Osteocyte (in vitro differentiated cells): ENCODE results near the gene DLG2. TPM values are rescaled to one million over a fixed set of nuclear protein-coding genes. Genes with fewer than 3 reads are reported as not detected.

Experiments used
- DNase-seq: peaks from one replicate; pipeline ENCODE4 v3.0.0; 2021; ENCODE audit warnings: mixed read lengths; ENCODE audit not compliant: unreplicated experiment; ENCODE audit errors: extremely low spot score
- H3K27ac Mint-ChIP-seq: one replicate; pipeline ENCODE4 v1.8.0; 2021; ENCODE audit warnings: mild to moderate bottlenecking, mixed read lengths; ENCODE audit not compliant: unreplicated experiment
- H3K27me3 Mint-ChIP-seq: one replicate; pipeline ENCODE4 v1.8.0; 2021; ENCODE audit warnings: mixed read lengths; ENCODE audit not compliant: unreplicated experiment
- H3K36me3 Mint-ChIP-seq: one replicate; pipeline ENCODE4 v1.8.0; 2021; ENCODE audit warnings: mixed read lengths; ENCODE audit not compliant: unreplicated experiment
- H3K4me1 Mint-ChIP-seq: one replicate; pipeline ENCODE4 v1.8.0; 2021; ENCODE audit warnings: mixed read lengths; ENCODE audit not compliant: unreplicated experiment
- H3K4me3 Mint-ChIP-seq: one replicate; pipeline ENCODE4 v1.8.0; 2021; ENCODE audit warnings: mild to moderate bottlenecking, moderate library complexity, mixed read lengths; ENCODE audit not compliant: unreplicated experiment
- H3K9me3 Mint-ChIP-seq: one replicate; pipeline ENCODE4 v1.8.0; 2021; ENCODE audit warnings: mixed read lengths; ENCODE audit not compliant: unreplicated experiment
- total RNA-seq: library from RNA; stranded (reverse); gene quantifications from 2 replicates; pipeline ENCODE4 v1.2.1, GENCODE V29; 2021
- TF ChIP-seq, protein P1 (sequence below): fragments of 200-600 bp; sonication (generic); IDR thresholded peaks from 2 replicates; pipeline ENCODE4 v1.5.0; 2021; ENCODE audit warnings: antibody characterized with exemption, mild to moderate bottlenecking, moderate library complexity

The DLG2 gene
- total RNA-seq, 1 donor from 2014 or later: 2.1 TPM

DNA sequence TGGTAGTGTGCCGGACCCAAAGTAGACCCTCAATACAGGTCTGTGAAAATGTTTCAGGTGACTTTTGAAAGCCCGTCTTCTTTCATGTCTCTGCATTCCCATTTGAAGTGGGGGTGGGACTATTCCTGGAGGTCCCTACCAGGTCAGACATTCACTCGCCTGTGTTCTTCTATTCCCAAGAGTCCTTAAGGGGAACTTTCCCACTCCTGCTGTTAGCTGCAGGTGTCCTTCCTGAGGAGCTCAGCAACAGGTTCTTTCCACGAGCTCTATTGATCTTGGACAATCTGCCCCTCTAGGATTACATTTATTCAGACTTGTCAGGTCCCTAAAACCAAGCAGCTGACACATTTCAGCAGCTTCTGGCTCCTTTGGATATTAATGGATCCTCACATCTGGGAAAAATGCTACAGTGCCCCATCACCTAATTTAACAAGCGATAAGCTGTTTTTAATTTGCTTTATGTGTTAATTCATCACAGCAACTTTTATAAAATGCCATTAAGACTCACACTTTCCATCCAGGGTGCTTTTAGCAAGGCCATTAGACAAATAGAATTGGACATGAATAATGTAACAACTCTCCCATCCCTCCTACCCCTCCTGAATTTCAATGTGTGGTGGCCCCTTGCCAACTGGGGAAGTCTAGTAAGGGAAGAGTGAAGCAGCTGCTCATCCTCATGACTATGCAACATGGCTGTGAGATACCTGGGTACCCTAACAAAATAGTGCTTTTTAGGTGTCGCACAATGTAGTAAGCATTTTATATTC, 2081.5 kb downstream of the DLG2 start:
- Mint-ChIP-seq H3K27ac (no peak overlapping the region), H3K27me3 (peaks cover 2% of the 10 kb centered on the region), H3K9me3 (no peaks in the 10 kb centered on the region), H3K4me1 (no peaks in the 10 kb centered on the region), H3K4me3 (no peak overlapping the region), H3K36me3 (no peaks in the 10 kb centered on the region)
- TF ChIP-seq, protein P1, sequence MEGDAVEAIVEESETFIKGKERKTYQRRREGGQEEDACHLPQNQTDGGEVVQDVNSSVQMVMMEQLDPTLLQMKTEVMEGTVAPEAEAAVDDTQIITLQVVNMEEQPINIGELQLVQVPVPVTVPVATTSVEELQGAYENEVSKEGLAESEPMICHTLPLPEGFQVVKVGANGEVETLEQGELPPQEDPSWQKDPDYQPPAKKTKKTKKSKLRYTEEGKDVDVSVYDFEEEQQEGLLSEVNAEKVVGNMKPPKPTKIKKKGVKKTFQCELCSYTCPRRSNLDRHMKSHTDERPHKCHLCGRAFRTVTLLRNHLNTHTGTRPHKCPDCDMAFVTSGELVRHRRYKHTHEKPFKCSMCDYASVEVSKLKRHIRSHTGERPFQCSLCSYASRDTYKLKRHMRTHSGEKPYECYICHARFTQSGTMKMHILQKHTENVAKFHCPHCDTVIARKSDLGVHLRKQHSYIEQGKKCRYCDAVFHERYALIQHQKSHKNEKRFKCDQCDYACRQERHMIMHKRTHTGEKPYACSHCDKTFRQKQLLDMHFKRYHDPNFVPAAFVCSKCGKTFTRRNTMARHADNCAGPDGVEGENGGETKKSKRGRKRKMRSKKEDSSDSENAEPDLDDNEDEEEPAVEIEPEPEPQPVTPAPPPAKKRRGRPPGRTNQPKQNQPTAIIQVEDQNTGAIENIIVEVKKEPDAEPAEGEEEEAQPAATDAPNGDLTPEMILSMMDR: no peak
- no peak for DNase-seq

DNA sequence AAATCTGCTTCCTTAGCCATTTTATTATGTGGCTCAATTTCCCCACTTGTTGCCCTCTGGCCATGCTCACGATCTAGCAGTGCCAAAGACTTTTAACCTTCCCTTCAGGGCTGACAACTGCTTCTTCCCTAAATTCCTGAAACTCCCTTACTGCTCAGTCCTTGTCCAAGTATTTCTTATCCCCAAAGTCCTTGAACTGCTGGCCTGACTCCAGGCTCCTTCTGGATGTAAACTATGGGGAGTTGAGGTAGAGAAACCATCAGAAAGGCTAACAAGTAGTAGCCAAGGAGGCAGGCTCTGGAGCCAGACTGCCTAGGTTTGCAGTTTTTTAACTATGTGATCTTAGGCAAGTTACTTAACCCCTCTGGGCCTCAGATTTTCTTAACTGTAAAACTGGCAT, 2082.3 kb downstream of the DLG2 start:
- H3K36me3 Mint-ChIP-seq: no peaks in the 10 kb centered on the region
- H3K9me3 Mint-ChIP-seq: no peaks in the 10 kb centered on the region
- DNase-seq: no peak
- H3K4me3 Mint-ChIP-seq: no peak overlapping the region
- H3K27me3 Mint-ChIP-seq: peaks cover 2% of the 10 kb centered on the region
- TF ChIP-seq, protein P1: no peak
- H3K4me1 Mint-ChIP-seq: no peaks in the 10 kb centered on the region
- no peak overlapping the region for H3K27ac Mint-ChIP-seq

DNA sequence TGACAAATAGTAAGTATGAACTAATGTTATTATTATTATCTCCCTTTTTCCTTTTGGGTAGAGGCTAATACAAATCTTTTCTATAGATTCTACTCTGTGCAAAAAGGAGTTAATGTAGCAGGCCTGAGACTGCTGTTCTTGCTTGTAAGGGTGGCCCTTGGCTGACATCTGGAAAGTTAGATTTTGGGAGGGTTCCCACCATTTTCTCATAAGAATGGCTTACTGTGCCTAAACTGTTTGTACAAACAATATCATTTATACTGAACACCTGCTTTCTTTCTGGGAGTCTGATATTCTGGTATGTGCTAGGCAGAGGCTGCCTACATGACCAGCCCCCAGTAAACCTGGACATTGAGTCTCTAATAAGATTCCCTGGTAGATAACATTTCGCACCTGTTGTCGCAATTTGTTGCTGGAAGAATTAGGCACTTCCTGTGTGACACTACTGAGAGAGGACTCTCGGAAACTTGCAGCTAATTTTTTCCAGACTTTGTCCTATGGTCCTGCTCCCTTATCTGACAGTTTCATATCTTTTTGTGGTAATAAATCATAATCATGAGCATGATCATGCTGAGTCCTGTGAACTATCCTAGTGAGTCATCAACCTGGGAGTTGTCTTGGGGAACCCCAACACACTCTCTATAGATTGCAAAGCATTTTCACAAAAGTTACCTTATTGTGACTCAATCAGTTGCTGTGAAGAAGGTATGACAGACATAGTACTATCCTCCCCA, 2083.3 kb downstream of the DLG2 start:
- no peak overlapping the region for H3K27ac Mint-ChIP-seq
- peaks cover 2% of the 10 kb centered on the region for H3K27me3 Mint-ChIP-seq
- no peaks in the 10 kb centered on the region for H3K36me3 Mint-ChIP-seq
- H3K9me3 Mint-ChIP-seq: no peaks in the 10 kb centered on the region
- H3K4me1 Mint-ChIP-seq: no peaks in the 10 kb centered on the region
- TF ChIP-seq, protein P1: no peak
- H3K4me3 Mint-ChIP-seq: no peak overlapping the region
- DNase-seq: no peak

DNA sequence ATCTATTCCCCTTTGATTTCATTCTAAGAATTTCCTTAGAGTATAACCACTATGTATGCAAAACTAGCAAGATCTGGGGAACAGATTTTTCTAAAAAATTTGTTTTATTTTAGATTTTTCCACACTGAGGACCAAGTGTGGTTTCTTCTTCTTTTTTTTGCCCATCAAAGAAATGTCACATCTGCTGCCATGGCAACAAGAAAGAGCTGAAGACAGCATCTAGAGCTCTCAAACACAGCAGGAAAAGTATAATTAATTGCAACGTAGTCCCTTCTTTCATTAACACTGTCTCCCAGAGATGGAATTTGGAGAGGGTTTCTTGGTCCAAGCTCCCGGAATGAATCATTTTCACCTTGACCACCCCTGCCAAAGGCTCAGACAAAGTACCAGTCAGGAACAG, 2084.3 kb downstream of the DLG2 start:
- no peak for DNase-seq
- Mint-ChIP-seq H3K36me3 (no peaks in the 10 kb centered on the region), H3K4me3 (no peak overlapping the region), H3K27me3 (peaks cover 2% of the 10 kb centered on the region), H3K9me3 (no peaks in the 10 kb centered on the region), H3K27ac (no peak overlapping the region), H3K4me1 (no peaks in the 10 kb centered on the region)
- TF ChIP-seq, protein P1: no peak

DNA sequence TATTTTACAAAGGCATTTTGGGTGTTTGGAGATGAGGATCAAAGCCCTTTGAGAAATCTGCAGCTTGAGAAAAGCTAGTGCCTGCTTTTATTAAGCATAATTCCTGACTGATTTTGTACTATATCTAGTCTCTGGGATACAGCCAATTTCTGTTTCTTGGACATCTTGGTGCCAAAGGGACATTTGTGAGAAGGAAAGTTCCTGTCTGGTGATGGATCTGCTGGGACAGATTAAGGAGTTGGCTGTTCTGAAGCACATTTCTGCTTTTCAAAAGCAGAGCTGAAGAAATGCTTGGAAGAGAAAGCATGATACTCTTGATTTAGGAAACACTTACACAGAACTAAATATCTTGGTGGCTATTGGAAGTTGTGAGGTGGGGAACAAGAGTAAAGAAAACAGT, 2086.4 kb downstream of the DLG2 start:
- H3K4me1 Mint-ChIP-seq: no peaks in the 10 kb centered on the region
- no peak for DNase-seq
- no peak overlapping the region for H3K4me3 Mint-ChIP-seq
- H3K27me3 Mint-ChIP-seq: peaks cover 4% of the 10 kb centered on the region
- no peak overlapping the region for H3K27ac Mint-ChIP-seq
- no peaks in the 10 kb centered on the region for H3K9me3 Mint-ChIP-seq
- H3K36me3 Mint-ChIP-seq: no peaks in the 10 kb centered on the region
- TF ChIP-seq, protein P1: no peak
